ENCODE results near the gene ERH.

DNA sequence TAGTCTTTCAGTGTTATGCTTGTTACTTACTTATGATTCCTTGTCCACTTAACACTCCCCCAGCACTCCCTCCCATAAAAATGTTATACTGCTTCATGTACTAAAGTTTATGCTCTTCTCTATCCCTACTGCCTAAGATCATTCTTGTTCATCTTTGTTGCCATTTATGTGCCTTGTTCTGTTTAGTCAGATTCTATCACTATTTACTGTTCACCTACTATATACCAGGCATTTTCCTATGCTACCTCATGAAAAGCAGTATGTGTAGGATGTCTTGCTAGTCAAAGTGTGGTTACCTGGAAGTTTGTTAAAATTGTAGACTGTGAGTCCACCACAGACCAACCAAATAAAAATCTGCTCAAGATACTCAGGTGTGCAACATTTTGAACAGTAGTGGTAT is 23.9 kb downstream of the ERH start:
- TF ChIP-seq, protein P1, sequence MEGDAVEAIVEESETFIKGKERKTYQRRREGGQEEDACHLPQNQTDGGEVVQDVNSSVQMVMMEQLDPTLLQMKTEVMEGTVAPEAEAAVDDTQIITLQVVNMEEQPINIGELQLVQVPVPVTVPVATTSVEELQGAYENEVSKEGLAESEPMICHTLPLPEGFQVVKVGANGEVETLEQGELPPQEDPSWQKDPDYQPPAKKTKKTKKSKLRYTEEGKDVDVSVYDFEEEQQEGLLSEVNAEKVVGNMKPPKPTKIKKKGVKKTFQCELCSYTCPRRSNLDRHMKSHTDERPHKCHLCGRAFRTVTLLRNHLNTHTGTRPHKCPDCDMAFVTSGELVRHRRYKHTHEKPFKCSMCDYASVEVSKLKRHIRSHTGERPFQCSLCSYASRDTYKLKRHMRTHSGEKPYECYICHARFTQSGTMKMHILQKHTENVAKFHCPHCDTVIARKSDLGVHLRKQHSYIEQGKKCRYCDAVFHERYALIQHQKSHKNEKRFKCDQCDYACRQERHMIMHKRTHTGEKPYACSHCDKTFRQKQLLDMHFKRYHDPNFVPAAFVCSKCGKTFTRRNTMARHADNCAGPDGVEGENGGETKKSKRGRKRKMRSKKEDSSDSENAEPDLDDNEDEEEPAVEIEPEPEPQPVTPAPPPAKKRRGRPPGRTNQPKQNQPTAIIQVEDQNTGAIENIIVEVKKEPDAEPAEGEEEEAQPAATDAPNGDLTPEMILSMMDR (conservative IDR thresholded peaks at IDR 0.05 in 1 of 2, IDR thresholded peaks at IDR 0.05 in 1 of 2; ENCODE audit: extremely low read depth in 1 of 2, insufficient read depth in 1 of 2, low read depth in 1 of 2, low read length in 2 of 2) = no peak
- TF ChIP-seq EZH2 (IDR thresholded peaks at IDR 0.05; ENCODE audit: borderline replicate concordance, low read length) = no peak
